GM18951 (cell line): ENCODE data around the gene PPP1R8.

Experiments used
- POLR2A ChIP-seq: IDR thresholded peaks from 4 replicates; pipeline ENCODE4 v1.6.1; 2011; ENCODE audit warnings: mild to moderate bottlenecking; ENCODE audit not compliant: insufficient read length, insufficient read depth; ENCODE audit errors: extremely low read depth
- in situ Hi-C: fragments of 300-500 bp; cut with MboI; formaldehyde crosslinking; loops from one replicate; pipeline ENCODE4 v1.12.0; 2022; ENCODE audit warnings: low sequenced_read_pairs, mixed read lengths, inconsistent platforms; ENCODE audit not compliant: unreplicated experiment

PPP1R8 gene

DNA sequence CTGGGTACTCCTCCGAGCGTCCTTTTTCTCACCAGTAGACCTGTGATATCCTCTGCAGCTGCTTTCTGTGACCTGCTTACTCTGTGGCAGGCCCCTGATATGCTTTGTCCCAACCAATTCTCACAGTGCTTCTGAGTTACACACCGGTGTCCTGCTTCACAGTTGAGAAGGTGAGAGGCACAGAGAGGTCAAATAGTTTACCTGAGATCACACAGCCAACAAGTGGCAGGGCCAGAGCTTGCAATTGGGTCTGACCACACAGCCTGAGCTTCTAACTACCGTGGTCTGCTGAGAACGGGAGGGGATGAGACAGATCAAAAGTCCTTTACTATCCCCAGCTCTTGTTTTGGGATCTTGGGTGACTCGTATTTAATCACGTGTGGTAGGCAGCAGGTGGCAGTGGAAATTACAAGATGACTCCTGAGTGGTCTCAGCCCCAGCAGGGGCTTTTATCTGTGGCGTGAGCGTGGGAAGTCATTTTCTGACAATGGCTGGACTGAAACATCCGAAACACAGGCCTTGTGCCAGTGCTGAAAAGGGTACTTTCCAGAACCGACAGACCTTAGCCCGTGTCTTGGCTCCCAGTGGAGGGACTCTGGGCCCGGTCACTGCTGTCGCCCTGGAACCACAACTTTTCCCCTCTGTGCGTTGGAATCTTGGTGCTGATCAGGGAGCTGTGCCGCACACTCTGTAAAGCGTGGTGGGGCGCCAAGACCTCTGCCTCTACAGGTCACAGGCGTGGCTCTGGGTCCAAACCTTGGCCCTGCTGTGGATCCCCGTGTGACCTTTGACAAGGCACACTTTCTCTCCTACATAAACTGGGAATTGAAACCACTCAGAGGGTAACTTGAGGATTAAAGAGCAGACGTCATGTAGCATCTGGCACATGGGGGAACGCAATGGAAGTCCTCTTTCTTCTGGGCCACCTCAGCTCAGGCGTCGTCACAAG, 53.7 kb downstream of the PPP1R8 start:
- no peak for TF ChIP-seq POLR2A
- in situ Hi-C loops: no loop called here

DNA sequence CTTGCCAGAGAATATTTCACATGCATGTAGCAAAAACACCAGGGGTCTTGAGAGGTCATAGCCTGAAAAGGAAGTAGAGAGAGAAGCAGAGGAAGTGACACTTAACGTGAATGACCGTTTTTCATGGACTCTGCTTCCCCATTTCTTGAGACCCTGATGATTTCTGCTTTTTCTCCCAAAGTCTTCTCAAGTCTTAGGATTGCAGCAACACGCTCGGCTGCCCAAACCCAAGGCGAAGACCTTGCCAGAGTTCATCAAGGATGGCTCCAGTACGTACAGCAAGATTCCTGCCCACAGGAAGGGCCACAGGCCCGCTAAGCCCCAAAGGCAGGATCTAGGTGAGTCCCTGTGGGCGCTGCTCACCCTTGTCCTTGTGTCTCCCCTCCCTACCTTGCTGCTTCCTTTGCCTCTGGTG, 54.5 kb downstream of the PPP1R8 start:
- TF ChIP-seq POLR2A: no peak
- in situ Hi-C loops: no loop called here

DNA sequence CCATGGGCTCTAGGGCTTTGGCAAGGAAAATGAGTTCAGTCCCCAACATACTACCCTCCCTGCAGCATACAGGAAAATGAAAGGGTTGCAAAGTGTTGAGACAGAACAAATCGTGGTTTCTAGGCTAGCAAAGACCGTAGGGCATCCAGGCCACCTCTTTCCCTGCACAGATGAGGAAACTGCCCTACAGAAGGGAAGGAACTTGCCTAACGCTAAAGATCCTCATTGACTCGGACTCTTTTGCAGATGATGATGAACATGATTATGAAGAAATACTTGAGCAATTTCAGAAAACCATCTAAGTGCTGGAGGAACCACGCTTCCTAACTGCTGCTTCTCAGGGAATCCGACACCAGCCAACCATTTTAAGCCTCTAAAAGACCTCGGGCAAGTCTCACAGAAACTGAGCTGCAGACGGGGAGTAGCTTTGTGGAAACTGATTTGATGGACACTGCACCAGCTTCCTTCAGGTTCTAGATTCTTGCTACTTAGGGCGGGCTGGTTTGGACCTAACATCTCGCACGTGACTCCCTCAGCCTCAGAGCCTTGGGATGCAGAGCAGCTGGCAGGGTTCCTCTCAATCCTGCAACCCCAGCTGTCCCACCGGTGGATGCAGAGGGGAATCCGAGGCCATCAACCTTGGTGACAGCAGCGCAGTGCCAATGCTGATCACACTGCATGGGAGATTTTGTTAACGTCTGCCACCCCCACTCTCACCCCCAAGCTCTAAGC, 55.2 kb downstream of the PPP1R8 start:
- in situ Hi-C loops: no loop called here
- no peak for TF ChIP-seq POLR2A

DNA sequence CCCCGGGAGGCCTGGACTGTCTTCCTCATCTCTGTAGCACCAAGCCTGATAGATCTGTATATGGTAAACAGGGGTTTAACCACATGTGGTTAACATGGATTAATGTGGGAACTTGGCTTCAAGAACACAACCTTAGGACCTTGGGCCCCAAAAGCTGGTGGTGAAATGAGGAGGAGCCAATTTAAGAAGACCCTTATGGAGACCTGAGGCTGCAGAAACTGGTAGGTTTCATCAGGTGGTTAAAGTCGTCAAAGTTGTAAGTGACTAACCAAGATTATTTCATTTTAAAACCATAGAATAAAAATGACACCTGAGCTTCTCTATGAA, 55.7 kb downstream of the PPP1R8 start:
- in situ Hi-C loops: no loop called here
- no peak for TF ChIP-seq POLR2A

DNA sequence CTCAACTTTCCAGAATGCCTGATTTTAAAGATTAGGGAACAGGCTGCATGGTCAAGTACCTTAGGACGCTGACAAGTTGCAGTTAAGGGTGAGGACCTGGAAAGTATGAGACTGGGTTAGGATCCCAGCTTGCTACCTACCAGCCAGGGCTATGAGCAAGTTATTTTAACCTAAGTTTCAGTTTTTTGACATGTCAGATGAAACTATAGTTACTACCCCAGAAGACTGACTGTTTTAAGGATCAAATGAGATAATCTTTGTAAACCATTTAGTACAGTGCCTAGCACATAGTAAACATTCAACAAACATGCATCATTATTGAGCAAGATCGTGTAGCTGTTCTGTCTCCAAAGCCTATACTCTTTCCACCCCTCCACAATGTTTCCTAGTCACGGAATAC, 56.2 kb downstream of the PPP1R8 start:
- in situ Hi-C loops: no loop called here
- no peak for TF ChIP-seq POLR2A

DNA sequence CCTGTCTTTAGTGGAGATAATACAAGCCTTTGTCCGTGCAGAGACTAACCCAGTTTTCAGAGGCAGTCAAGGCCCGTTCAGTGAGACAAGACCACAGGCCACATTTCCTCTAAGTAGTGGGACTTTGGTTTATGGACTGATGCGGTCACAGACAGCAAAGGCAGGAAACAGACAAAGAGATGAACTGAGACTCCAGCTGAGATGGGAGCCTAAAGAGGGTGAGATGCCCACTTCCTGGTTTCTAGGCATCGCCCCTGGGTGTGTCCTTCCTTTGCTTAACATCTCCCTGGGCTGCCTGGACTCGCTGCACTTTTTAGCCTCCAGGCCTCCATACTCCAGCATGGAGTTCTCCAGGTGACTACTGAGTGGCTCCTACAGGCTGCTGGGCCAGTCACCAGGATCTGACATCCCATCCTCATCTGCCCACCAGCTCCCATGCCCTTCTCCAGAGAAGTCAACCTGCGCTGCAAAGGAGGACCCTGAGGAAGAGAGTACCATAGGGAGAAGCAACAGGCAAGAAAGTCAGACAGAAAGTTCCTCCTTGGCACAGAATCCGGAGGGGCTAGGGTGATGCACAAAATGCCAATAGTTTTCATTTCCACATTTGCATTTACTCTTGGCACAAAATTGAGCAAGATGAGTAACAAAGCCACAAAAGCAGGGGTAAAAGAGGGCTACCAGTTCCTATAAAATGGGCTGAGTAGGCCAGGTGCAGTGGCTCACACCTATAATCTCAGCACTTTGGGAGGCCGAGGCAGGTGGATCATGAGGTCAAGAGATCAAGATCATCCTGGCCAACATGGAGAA, 56.8 kb downstream of the PPP1R8 start:
- peak; percentile 19 for TF ChIP-seq POLR2A
- in situ Hi-C loops: no loop called here

DNA sequence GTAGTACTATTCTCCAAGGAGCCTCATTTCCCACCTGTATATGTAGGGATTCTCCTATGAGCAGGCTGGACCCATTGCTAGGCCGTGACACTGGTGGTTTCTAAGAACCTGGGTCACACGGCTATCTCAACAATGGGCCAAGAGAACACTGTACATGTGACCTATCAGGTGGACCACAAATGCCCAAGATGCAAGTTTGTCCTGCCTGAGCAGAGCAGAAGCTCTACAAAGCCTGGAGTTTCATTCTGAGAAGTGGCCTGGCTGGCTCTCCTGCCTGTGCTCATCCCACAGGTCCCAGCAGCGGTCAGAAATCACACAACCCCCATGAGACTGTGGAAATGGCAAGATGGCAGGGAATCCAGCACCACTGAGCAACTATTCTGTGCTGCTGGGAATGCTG, 58.9 kb downstream of the PPP1R8 start:
- TF ChIP-seq POLR2A: no peak
- in situ Hi-C loops: no loop called here

DNA sequence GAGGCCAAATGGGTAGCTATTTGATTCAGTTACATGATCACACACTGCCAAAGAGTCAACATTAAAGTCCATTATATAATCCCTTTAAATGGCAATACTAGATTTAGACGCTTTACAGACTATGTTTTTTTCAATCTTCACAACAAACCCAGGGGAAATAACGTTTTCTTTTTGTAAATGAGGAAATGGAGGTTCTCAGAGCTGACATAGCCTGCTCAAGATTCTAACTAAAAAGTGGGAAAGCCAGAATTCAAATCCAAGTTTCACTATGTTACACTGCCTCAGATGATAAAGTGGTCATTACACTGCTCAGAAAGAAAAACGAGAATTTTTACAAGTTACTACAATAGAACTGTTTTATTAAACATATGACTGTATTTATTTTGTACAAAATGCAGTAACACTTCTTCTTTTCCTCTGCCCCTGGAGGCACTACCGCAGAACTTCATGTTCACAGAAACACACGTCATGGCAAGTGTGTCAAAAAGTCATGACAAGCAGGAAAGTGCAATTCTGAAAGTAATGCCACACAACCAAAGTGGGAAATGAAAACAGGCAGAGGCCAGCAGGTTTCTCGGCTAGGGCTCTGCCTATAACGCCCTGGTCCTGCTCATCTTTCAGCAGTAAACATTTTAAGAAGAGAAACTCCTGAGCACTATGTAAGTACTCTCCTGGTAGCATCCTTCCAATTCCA, 60.8 kb downstream of the PPP1R8 start:
- in situ Hi-C loops: no loop called here

DNA sequence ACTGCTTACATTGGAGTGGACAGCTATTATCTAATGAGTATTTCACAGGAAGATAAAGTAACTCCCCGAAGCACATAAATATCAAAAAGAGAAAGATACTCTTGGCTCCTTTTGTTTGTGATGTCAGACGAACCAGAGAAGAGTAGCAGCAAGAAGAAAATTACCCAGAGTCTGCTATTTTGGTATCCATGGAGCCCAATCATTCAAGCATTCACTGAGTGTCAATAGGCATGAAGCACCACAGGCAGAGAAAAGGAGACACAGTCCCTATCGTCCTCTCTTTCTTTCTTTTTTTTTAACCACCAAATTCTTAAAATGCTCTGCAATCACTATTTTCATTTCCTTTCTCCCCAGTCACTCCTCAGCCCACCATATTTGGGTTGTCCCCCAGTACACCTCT, 63.9 kb downstream of the PPP1R8 start:
- TF ChIP-seq POLR2A: no peak
- in situ Hi-C loops: no loop called here

More for the DNA sequence above, 60.8 kb downstream of the PPP1R8 start:
- no peak for TF ChIP-seq POLR2A
